ENCODE measurements around the gene MAMSTR.
"Not testable (repeated sequence)": the region's sequence is repeated elsewhere in the genome, so short reads cannot be mapped to it uniquely, and the experiment has no call there.

Gene MAMSTR

GRCh38 chr19:48681127-48681470 is 38.4 kb downstream of the MAMSTR start:
- DNase-seq: no peak

- DNase-seq: no peak
Observed at GRCh38 chr19:48680436-48681126, 38.9 kb downstream of the MAMSTR start.

- not testable (repeated sequence) for DNase-seq
Observed at GRCh38 chr19:48680006-48680405, 39.5 kb downstream of the MAMSTR start.

GRCh38 chr19:48678201-48678600 is 41.3 kb downstream of the MAMSTR start:
- DNase-seq: no peak

- no peak for DNase-seq
Observed at GRCh38 chr19:48676887-48677286, 42.6 kb downstream of the MAMSTR start.

GRCh38 chr19:48676487-48676886 is 43.0 kb downstream of the MAMSTR start:
- no peak for DNase-seq

- DNase-seq: peak; percentile 64
Observed at GRCh38 chr19:48674921-48675824, 44.4 kb downstream of the MAMSTR start.

- no peak for DNase-seq
Observed at GRCh38 chr19:48674216-48674809, 45.2 kb downstream of the MAMSTR start.

- DNase-seq: no peak
Observed at GRCh38 chr19:48673436-48674100, 46.0 kb downstream of the MAMSTR start.

GRCh38 chr19:48672994-48673393 is 46.5 kb downstream of the MAMSTR start, which contains the start of gene NTN5:
NTN5 (minus strand) TSS chr19:48673017; CDS start chr19:48670986, 2,031 bp downstream.
- no peak for DNase-seq

- no peak for DNase-seq
Observed at GRCh38 chr19:48671446-48671995, 48.0 kb downstream of the MAMSTR start.

GRCh38 chr19:48670699-48671445 is 48.7 kb downstream of the MAMSTR start:
- DNase-seq: no peak

GRCh38 chr19:48669903-48670668 is 49.4 kb downstream of the MAMSTR start:
- DNase-seq: no peak

GRCh38 chr19:48668761-48669160 is 50.8 kb downstream of the MAMSTR start:
- DNase-seq: no peak

GRCh38 chr19:48668332-48668731 is 51.2 kb downstream of the MAMSTR start:
- no peak for DNase-seq

- DNase-seq: no peak
Observed at GRCh38 chr19:48665786-48666185, 53.7 kb downstream of the MAMSTR start.

GRCh38 chr19:48664476-48664875 is 55.0 kb downstream of the MAMSTR start:
- DNase-seq: no peak

GRCh38 chr19:48663667-48664066 is 55.9 kb downstream of the MAMSTR start:
- DNase-seq: no peak

Measured in NCI-H2227 treated with DMSO at 0.1 percent for 48 hours (cell line).